Midbrain (tissue), 1 donor: ENCODE measurements around the gene OR51V1.
A peak's percentile ranks its signal among the peaks of the same experiment; 100 is the strongest.

Source experiments
- DNase-seq: peaks from one replicate; lab custom pipeline; 2025; lab: John Stamatoyannopoulos, UW

Gene OR51V1

GRCh38 chr11:5230266-5230665 is 29.8 kb upstream of the OR51V1 start:
- no peak for DNase-seq

- DNase-seq = no peak
Measured at GRCh38 chr11:5229796-5230195, 29.3 kb upstream of the OR51V1 start.

- DNase-seq = no peak
Measured at GRCh38 chr11:5229356-5229755, 28.9 kb upstream of the OR51V1 start.

- no peak for DNase-seq
Measured at GRCh38 chr11:5228124-5228523, 27.6 kb upstream of the OR51V1 start.

- DNase-seq = no peak
Measured at GRCh38 chr11:5227681-5228080, 27.2 kb upstream of the OR51V1 start.

- DNase-seq = no peak
Measured at GRCh38 chr11:5226732-5227310, 26.3 kb upstream of the OR51V1 start, which contains the start of gene HBB. Gene HBB (minus strand): TSS chr11:5227071. CDS start chr11:5227021, 50 bp downstream.

GRCh38 chr11:5225480-5225871 is 25.0 kb upstream of the OR51V1 start:
- no peak for DNase-seq

- no peak for DNase-seq
Measured at GRCh38 chr11:5224538-5225479, 24.3 kb upstream of the OR51V1 start.

- DNase-seq = no peak
Measured at GRCh38 chr11:5223686-5224085, 23.2 kb upstream of the OR51V1 start.

- DNase-seq = no peak
Measured at GRCh38 chr11:5223146-5223545, 22.7 kb upstream of the OR51V1 start.

GRCh38 chr11:5210376-5210885 is 9.9 kb upstream of the OR51V1 start:
- no peak for DNase-seq

GRCh38 chr11:5204787-5205186 is 4.3 kb upstream of the OR51V1 start:
- DNase-seq = peak; percentile 7

- DNase-seq = no peak
Measured at GRCh38 chr11:5203366-5203765, 2.9 kb upstream of the OR51V1 start.

GRCh38 chr11:5198285-5198684 is 2.2 kb downstream of the OR51V1 start:
- DNase-seq = no peak

- no peak for DNase-seq
Measured at GRCh38 chr11:5197536-5197935, 2.9 kb downstream of the OR51V1 start.

- no peak for DNase-seq
Measured at GRCh38 chr11:5196731-5197130, 3.8 kb downstream of the OR51V1 start.

- DNase-seq = no peak
Measured at GRCh38 chr11:5196067-5196466, 4.4 kb downstream of the OR51V1 start.

- no peak for DNase-seq
Measured at GRCh38 chr11:5192738-5193137, 7.7 kb downstream of the OR51V1 start.

GRCh38 chr11:5188201-5188600 is 12.3 kb downstream of the OR51V1 start:
- no peak for DNase-seq

- no peak for DNase-seq
Measured at GRCh38 chr11:5178046-5178837, 22.2 kb downstream of the OR51V1 start.

GRCh38 chr11:5174934-5175333 is 25.5 kb downstream of the OR51V1 start:
- no peak for DNase-seq

GRCh38 chr11:5171856-5172255 is 28.6 kb downstream of the OR51V1 start:
- DNase-seq = no peak
